WTC11 (cell line): ENCODE results near the gene SPOCK1.

Source experiments
- CREB1 ChIP-seq: sonication (generic); formaldehyde crosslinking; IDR thresholded peaks from 2 replicates; pipeline ENCODE4 v1.8.0; 2023; ENCODE audit warnings: mild to moderate bottlenecking, missing genetic modification reagents
- CREM ChIP-seq: sonication (generic); formaldehyde crosslinking; IDR thresholded peaks from 2 replicates; pipeline ENCODE4 v1.8.1; 2022; ENCODE audit warnings: mild to moderate bottlenecking, missing genetic modification reagents, moderate library complexity
- ESRRA ChIP-seq: sonication (generic); formaldehyde crosslinking; IDR thresholded peaks from 2 replicates; pipeline ENCODE4 v1.8.1; 2022; ENCODE audit warnings: mild to moderate bottlenecking, missing genetic modification reagents, borderline replicate concordance
- NFE2L1 ChIP-seq: sonication (generic); formaldehyde crosslinking; IDR thresholded peaks from 2 replicates; pipeline ENCODE4 v1.8.1; 2023; ENCODE audit warnings: missing genetic modification reagents
- ZNF219 ChIP-seq: sonication (generic); formaldehyde crosslinking; IDR thresholded peaks from 2 replicates; pipeline ENCODE4 v1.8.0; 2023; ENCODE audit warnings: missing genetic modification reagents, mild to moderate bottlenecking, borderline replicate concordance
- TF ChIP-seq, protein P1 (sequence below): sonication (generic); formaldehyde crosslinking; IDR thresholded peaks from 2 replicates; pipeline ENCODE4 v1.8.0; 2022; ENCODE audit warnings: mild to moderate bottlenecking, missing genetic modification reagents
- TF ChIP-seq, protein P2 (sequence below): fragments of 200-600 bp; IDR thresholded peaks from 2 replicates; pipeline ENCODE4 v1.8.0; 2022; ENCODE audit warnings: antibody characterized with exemption
- TF ChIP-seq, protein P3 (sequence below): sonication (generic); formaldehyde crosslinking; IDR thresholded peaks from 2 replicates; pipeline ENCODE4 v1.8.1; 2023; ENCODE audit warnings: mild to moderate bottlenecking, missing genetic modification reagents, borderline replicate concordance

DNA sequence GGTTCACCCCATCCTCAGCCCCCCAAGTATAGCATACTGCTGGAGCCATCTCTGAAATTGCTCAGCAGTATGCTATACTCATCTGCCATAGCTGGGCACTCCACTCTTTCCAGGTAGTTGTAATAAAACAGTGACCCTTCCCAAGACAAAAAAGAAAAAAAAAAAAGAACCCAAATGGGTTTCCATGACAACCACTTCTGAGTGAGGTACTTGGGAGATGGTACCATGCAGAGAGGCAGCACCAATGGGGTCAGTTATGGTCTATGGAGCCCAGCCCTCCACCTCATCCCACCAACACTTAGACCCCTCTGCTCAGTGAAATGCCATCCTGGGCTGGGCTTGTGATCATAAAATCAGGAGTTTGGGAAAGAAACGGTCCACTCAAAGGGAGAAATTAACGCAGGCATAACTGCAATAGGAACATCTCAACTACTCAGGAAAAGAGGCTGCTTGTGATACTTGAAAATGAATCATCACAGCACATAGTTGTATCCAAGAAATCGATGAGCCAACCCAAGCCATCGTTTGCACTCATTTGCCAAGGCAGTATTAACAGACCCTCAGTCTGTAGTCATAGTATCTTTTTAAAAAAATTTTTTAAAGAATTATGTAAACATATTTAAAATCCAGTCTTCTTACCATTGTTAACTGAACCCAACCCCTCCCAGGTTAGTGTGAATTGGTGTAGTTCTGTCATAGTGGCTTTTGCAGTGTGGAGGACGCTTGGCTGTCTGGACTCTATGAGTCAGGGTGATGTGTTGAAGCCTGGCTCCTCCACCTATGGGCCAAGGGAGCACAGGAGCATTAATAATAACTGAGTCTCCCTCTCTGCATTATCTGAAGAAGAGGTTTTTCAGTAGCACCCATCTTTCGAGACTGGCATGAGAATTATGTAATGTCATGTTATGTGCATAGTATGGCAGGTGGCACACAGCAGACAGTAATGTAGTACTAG, 402.7 kb downstream of the SPOCK1 start:
- TF ChIP-seq, protein P1, sequence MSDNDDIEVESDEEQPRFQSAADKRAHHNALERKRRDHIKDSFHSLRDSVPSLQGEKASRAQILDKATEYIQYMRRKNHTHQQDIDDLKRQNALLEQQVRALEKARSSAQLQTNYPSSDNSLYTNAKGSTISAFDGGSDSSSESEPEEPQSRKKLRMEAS (CRISPR knock-in tag): no peak
- TF ChIP-seq, protein P2, sequence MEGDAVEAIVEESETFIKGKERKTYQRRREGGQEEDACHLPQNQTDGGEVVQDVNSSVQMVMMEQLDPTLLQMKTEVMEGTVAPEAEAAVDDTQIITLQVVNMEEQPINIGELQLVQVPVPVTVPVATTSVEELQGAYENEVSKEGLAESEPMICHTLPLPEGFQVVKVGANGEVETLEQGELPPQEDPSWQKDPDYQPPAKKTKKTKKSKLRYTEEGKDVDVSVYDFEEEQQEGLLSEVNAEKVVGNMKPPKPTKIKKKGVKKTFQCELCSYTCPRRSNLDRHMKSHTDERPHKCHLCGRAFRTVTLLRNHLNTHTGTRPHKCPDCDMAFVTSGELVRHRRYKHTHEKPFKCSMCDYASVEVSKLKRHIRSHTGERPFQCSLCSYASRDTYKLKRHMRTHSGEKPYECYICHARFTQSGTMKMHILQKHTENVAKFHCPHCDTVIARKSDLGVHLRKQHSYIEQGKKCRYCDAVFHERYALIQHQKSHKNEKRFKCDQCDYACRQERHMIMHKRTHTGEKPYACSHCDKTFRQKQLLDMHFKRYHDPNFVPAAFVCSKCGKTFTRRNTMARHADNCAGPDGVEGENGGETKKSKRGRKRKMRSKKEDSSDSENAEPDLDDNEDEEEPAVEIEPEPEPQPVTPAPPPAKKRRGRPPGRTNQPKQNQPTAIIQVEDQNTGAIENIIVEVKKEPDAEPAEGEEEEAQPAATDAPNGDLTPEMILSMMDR: no peak
- no peak for TF ChIP-seq ESRRA
- no peak for TF ChIP-seq CREB1
- TF ChIP-seq, protein P3, sequence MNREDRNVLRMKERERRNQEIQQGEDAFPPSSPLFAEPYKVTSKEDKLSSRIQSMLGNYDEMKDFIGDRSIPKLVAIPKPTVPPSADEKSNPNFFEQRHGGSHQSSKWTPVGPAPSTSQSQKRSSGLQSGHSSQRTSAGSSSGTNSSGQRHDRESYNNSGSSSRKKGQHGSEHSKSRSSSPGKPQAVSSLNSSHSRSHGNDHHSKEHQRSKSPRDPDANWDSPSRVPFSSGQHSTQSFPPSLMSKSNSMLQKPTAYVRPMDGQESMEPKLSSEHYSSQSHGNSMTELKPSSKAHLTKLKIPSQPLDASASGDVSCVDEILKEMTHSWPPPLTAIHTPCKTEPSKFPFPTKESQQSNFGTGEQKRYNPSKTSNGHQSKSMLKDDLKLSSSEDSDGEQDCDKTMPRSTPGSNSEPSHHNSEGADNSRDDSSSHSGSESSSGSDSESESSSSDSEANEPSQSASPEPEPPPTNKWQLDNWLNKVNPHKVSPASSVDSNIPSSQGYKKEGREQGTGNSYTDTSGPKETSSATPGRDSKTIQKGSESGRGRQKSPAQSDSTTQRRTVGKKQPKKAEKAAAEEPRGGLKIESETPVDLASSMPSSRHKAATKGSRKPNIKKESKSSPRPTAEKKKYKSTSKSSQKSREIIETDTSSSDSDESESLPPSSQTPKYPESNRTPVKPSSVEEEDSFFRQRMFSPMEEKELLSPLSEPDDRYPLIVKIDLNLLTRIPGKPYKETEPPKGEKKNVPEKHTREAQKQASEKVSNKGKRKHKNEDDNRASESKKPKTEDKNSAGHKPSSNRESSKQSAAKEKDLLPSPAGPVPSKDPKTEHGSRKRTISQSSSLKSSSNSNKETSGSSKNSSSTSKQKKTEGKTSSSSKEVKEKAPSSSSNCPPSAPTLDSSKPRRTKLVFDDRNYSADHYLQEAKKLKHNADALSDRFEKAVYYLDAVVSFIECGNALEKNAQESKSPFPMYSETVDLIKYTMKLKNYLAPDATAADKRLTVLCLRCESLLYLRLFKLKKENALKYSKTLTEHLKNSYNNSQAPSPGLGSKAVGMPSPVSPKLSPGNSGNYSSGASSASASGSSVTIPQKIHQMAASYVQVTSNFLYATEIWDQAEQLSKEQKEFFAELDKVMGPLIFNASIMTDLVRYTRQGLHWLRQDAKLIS: no peak
- TF ChIP-seq ZNF219 (CRISPR knock-in tag): no peak
- no peak for TF ChIP-seq CREM (CRISPR knock-in tag)
- TF ChIP-seq NFE2L1 (CRISPR knock-in tag): no peak
